GM21786 (cell line): ENCODE measurements around the gene ARHGEF10L.
"Not testable (repeated sequence)": the region's sequence is repeated elsewhere in the genome, so short reads cannot be mapped to it uniquely, and the experiment has no call there.

ENCODE experiments used
- ATAC-seq: cut with Tn5 transposase; IDR thresholded peaks from one replicate; pipeline ENCODE4 v1.9.1; 2021; ENCODE audit not compliant: unreplicated experiment

Gene ARHGEF10L, protein sequence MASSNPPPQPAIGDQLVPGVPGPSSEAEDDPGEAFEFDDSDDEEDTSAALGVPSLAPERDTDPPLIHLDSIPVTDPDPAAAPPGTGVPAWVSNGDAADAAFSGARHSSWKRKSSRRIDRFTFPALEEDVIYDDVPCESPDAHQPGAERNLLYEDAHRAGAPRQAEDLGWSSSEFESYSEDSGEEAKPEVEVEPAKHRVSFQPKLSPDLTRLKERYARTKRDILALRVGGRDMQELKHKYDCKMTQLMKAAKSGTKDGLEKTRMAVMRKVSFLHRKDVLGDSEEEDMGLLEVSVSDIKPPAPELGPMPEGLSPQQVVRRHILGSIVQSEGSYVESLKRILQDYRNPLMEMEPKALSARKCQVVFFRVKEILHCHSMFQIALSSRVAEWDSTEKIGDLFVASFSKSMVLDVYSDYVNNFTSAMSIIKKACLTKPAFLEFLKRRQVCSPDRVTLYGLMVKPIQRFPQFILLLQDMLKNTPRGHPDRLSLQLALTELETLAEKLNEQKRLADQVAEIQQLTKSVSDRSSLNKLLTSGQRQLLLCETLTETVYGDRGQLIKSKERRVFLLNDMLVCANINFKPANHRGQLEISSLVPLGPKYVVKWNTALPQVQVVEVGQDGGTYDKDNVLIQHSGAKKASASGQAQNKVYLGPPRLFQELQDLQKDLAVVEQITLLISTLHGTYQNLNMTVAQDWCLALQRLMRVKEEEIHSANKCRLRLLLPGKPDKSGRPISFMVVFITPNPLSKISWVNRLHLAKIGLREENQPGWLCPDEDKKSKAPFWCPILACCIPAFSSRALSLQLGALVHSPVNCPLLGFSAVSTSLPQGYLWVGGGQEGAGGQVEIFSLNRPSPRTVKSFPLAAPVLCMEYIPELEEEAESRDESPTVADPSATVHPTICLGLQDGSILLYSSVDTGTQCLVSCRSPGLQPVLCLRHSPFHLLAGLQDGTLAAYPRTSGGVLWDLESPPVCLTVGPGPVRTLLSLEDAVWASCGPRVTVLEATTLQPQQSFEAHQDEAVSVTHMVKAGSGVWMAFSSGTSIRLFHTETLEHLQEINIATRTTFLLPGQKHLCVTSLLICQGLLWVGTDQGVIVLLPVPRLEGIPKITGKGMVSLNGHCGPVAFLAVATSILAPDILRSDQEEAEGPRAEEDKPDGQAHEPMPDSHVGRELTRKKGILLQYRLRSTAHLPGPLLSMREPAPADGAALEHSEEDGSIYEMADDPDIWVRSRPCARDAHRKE (N-terminal part only)

DNA sequence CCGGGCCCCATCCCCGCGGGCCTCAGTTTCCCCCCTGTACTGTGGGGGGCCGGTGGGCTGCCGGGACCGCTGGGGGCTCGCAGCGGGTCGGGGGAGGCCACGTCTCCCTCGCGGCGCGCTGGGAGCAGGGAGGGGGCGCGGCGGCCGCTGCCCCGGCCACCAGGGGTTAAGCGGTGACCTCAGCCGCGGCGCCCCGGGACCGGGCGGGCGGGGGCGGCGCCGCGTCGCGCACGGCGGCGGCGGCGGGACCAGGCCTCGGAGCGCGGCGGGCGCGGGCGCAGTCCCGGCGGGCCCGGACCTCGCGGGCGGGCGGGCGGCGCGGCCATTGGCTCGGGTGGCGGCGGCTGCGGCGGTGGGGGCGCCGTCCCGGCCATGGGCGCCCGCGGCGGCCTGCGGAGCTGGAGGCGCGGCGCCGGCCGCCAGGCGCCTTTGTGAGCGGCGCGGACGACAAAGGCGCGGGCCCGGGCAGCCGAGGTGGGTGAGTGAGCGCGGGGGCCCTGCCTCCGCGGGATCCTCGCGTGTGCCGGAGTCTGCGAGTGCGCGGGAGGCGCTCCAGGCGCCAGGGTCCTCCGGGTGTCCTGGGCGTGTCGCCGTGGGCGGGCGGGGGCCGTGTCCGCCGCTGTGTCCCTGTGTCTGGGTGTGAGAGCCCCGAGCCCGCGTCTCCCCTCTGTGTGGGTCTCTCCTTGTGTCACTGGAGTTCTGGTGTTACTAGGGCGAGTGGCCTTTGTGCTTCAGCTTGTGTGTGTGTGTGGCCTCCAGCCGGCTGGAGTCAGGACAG, at the start of gene ARHGEF10L:
Gene ARHGEF10L, plus strand, starts transcription at position 222 of the 778 bp plus-strand sequence. CDS start 40,898 bp downstream, outside the sequence.
- no peak for ATAC-seq

DNA sequence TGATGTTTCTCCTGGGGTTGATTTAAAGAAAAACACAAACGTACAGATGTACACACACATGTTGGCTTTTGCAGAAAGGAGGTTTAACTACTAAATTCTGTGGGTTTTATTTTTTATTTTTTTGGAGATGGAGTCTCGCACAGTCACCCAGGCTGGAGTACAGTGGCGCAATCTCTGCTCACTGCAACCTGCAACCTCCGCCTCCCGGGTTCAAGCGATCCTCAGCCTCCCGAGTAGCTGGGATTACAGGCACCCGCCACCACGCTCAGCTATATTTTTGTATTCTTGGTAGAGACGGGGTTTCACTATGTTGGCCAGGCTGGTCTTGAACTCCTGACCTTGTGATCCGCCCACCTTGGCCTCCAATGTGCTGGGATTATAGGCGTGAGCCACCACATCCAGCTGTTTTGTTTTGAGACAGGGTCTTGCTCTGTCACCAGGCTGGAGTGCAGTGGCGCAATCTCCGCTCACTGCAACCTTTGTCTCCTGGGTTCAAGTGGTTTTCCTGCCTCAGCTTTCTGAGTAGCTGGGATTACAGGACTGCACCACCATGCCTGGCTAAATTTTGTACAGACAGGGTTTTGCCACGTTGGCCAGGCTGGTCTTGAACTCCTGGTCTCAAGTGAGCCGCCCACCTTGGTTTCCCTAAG, 49.6 kb upstream of the ARHGEF10L start:
- not testable (repeated sequence) for ATAC-seq

DNA sequence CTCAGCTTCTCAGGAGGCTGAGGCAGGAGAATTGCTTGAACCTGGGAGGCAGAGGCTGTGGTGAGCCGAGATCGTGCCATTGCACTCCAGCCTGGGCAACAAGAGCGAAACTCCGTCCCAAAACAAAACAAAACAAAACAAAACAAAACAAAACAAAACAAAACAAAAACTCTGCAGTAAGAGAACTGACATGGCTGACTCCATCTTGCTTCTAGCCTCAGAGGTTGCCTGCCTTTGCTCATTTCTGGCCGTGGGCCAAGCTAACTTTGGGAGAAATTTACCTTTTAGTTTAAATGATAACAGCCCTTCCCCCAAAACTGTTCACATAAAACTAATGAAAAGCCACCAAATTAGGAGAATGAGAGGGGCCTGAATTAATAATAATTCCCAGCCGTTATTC, 48.8 kb upstream of the ARHGEF10L start:
- not testable (repeated sequence) for ATAC-seq

DNA sequence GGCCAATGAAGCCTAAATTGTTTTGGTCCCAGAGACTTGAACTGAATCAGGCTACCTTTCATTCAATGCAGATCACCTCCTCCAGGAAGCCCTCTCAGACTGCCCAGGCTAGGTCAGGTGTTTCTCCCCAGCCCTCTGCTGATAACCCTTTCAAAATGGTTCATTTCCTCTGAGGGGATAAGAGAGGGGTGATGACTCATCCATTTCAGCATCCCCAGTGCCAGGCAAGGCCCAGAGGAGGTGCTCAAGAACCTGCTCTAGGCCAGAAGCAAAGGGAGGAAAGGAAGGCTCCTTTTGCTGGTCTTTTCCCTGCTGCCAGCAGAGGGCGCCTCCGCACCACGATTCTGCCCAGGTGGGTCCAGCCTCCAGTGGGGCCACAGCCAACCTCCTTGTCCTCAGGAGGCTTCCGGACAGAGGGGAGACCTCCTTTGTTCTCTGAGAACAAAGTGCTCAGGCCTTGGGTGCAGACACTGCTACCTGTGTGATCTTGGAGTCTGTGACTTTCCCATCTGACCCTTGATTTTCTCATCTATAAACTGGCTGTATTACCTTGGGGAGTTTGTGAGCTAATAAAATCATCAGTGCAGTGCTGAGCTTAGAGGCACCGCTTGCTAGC, 45.3 kb upstream of the ARHGEF10L start:
- ATAC-seq: no peak

DNA sequence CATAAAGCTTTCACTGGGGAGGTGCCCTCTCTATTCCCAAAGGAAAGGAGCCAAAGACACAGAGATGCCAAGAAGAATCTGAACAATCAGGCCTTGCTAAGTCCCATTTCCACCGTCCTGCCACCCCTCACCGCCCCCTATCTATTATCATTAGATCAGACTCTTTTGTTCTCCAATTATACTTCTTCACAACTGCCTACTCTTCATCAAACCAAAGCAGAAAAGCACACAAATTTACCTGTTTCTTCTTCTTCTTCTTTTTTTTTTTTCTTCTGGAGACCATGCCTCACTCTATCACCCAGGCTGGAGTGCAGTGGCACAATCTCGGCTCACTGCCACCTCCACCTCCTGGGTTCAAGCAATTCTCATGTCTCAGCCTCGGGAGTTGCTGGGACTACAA, 43.1 kb upstream of the ARHGEF10L start:
- no peak for ATAC-seq

DNA sequence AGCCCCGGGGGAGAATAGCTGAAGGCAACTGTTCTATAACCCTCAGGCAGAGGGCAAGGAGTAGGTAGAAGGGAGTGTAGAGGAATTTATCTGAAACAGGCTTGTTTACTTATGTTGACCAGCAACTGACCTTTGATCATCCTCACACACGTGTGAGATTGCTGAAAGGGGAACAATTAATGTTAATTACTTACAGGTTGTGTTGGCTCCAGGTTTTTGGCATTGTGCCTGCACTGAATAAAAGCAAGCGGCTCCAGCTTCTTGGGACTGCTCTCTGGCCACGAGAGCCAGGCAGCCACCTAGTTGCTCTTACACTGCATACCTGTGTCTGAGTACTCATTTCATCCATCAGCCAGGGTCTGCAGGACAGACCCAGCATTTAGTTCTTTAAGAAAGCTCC, 41.3 kb upstream of the ARHGEF10L start:
- ATAC-seq: no peak

DNA sequence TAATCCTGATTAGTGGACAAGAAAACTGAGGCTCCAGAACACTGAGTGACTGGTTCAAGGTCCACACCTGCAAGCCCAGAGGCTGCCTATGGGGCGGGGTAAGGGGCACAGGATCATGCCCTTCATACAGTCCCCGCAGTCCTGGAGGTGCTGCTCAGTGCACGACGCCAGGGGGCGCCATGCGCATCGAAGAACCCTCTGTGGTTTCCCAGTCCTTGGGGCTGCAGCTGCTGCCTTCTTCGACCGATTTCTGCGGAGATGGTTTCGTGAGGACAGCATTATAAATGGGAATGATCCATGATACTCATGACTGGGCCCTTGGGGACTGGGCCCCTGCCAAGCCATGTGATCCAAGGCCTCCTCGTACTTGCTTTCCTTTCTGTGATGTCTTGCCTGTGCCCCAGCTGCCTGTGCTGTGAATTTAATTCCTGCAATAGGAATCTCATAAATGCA, 37.1 kb upstream of the ARHGEF10L start:
- ATAC-seq: no peak

DNA sequence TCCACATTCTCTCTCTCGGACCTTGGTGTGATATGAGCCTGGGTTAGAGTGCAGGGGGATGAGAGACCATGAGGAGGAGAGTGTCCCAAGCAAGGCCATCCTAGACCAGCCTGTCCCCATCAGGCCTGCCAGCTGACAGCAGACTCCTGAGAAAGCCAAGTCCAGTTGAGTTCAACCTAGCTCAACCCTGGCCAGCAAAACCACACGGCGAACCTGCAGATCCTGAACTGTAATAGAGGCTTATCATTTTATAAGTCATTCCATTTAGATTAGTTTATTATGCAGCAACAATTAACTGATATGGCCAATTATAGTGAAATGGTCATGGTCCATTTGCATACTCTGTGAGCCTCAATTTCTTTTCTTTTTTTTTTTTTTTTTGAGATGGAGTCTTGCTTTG, 36.4 kb upstream of the ARHGEF10L start:
- ATAC-seq: no peak

DNA sequence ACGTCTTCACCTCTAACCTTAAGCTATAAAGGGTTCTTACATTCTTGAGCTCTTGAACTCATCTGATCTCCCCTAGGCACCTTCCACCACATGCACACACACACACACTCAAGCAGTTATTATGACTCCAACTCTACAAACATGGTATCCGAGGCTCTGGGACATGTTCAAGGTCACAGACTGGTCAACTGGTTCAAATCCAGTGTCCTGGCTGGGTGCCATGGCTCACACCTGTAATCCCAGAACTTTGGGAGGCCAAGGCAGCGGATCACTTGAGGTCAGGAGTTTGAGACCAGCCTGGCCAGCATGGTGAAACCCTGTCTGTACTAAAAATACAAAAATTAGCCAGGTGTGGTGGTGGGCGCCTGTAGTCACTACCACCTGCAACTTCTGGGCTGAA, 32.3 kb upstream of the ARHGEF10L start:
- ATAC-seq: not testable (repeated sequence)

DNA sequence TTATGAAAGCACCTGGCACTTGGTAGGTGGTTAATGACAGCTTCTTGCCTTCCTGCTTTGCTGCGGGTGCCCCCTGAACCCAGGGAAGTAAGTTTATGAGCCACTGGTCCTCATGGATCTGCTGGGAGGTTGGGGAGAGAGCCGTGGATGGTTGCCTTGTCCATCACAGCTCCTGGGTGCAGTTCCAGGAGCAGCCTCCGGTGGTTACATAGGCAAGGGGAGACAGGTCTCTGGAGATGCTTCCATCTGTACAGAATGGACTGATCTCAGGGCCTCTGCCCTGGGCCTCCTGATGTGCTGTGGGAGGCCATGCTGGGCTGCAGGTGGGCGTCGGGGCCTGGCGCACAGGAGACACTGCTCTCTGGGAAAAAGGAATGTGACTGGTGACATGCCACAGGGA, 31.6 kb upstream of the ARHGEF10L start:
- ATAC-seq: no peak

DNA sequence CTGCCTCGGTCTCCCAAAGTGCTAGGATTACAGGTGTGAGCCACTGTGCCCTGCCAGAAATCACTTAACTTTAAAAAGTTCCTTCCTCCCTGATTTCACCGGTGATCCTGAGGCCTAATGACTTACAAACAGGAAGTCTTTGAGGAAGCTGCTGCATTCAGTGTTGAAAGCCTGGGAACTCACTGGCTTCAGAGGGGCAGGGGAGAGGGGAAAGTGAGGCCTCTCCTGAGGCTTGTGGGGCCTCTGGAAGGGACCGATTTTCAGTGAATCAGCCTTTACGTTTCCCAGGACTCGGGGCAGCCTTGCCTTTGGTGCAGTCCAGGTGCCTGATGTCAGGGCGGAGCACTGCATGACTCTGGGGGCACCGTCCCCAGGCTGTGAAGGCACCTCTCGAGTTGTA, 30.1 kb upstream of the ARHGEF10L start:
- no peak for ATAC-seq

DNA sequence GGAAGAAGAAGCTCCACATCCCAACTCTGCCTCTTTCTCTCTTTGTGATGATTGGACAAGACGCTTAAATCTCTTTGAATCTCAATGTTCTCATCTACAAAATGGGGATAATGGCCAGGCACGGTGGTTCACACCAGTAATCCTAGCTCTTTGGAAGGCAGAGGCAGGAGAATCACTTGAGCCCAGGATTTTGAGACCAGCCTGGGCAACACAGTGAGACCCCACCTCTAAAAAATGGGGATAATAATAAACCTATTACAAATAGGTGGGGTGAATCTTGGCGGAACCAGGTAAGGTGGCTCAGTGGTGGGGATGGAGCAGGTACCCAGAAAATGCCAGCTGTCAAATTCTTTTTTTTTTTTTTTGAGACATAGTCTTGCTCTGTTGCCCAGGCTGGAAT, 29.4 kb upstream of the ARHGEF10L start:
- ATAC-seq: no peak

DNA sequence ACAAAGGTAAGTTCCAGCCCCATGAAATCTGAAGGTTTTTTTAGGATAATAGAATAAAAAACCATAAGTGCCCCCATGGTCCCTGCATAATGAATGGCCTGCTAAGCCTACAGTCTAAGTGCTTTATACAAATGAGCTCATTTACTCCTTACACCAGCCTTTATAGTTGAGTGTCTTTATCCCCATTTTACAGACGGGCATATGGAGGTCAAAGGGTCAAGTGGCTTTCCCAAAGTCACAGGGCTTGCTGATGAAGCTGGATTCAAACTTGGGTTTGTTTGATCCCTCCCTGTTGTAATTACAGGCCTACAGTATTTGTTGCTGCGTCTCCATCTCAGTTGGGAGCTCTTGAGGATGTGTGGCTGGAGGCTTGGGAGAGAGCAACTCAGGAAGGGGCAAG, 28.3 kb upstream of the ARHGEF10L start:
- ATAC-seq: no peak

DNA sequence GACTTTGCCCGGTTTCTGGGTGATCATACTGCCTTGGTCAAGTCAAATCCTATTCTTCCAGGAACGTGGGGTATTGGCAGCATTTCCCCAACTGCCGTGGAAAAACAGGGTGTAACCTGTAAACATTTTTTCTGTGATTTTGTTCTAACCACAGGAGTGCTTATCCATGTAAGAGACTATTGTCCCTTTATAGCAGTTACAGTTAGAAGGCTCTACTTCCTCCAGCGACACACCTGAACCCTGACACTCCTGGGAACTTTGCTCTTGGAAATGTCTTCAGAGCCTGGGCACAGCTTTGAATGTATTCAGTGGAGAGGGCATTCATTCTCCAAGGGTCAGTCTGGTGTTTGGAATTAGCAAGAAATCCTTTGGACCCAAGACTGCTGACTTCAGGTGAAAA, 26.4 kb upstream of the ARHGEF10L start:
- ATAC-seq: no peak

DNA sequence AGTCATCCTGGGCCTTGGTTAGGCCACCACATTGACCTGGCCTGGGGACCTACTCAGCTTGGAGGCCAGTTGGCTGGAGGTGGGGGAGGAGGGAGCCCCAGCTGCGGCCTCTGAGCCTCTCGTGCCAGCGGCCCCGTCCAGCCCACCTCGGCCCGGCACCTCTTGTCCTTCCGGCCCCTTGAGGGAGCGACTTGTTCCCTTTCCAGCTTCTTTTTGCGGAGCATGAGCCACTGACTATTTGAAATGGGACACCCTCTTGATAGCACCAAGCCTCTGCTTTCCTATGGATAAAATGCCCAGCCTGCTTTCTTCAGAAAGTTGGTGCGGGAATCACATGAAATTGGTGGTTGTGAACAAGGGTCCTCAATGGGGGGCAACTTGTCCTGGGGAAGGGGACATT, 24.7 kb upstream of the ARHGEF10L start:
- no peak for ATAC-seq

DNA sequence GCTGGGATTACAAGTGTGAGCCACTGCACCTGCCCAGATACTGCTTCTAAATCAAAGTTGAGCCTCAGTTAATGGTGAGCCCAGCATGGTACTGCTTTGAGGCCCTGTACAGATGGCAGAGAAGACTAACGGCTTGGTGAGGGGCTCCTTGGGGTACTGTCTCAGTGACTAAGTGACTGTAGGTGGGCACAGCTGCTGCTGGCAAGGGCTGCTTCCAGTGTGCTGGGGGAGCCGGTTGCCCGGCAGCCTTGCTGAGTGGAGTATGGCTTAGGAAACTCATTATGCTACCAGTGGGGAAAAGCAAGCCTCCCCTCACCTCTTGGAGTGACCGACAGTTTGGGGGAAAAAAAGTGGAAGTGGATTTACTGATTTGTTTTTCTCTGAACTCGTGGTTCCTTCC, 23.6 kb upstream of the ARHGEF10L start:
- no peak for ATAC-seq

DNA sequence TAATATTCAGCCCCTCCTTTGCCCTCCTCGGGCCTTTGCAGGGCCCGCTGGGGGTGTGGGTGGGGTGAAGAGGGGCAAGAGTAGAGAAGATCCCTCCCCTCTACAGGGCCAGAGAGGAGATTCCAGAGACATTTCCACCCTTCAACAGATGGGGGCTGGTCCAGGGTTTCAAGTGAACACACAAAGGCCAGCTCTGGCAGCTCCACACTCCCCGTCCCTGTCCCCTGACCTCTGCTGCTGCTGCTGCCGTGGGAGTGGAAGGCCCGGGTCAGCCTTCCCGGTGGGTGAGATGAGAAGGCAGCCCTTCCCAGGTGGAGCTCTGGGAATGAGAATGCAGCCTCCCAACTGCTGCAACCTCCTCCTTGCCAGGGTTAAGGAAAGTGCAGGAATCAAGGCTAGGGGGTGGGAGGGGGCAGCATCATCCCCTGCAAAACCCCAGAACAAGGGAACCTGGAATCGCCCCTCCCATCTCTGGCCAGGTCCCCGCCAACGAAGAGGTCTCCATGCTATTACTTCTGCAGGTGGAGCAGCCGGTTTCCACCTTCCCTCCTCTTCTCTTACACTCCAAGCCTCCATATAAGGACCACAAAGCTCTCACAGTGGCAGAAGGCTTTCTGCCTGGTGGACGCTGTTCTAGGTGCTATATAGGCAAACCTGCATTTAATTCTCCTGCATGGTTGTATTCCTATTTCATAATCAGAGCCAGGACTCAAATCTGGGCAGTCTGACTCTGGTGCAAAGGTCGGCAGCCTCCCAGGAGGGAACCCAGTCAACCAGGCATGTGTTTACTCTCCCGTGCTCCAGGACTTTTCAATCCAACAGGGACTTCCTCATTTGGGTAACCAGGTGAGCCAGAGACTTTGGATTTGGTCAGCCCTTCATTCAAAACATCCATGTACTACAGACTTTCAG, 22.9 kb upstream of the ARHGEF10L start:
- no peak for ATAC-seq

DNA sequence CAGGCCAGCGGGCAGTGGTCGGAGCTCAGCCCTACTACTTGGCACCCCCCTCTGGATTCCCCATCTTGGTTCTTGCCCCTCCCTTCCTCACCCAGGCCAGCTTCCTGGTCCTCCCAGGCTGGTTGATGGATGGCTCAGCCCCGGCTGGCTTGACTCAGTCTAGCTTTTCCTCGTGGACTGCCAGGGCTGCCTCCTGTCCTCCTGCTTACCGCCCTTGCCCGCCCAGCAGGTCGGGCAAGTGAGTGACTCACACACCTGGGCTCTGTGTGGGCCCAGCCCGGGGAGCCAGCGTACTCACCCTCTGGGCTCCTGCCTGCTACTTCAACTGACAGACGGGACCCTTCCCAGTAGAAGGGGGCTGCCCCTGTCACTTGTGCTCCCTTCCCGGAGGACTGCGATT, 19.5 kb upstream of the ARHGEF10L start:
- ATAC-seq: no peak
